Cardiac muscle cell (in vitro differentiated cells and primary cell): ENCODE data around the gene ACE. TPM values are rescaled to one million over a fixed set of nuclear protein-coding genes. Genes with fewer than 3 reads are reported as not detected.

ENCODE experiments used
- DNase-seq, 2 donors: peaks; one replicate each; pipeline versions ENCODE4 v3.0.0 to v3.0.0-alpha.2; 2010 to 2017; ENCODE audit warnings: low read depth in 1 of 2, low spot score in 1 of 2
- H3K27ac ChIP-seq: fragments of 200-600 bp; sonication (generic); 2 replicates; pipeline ENCODE4 v1.5.1; 2016
- H3K27me3 ChIP-seq: fragments of 200-600 bp; sonication (generic); 2 replicates; pipeline ENCODE4 v1.6.0; 2016; ENCODE audit warnings: control low read depth
- H3K36me3 ChIP-seq: fragments of 200-600 bp; sonication (generic); 2 replicates; pipeline ENCODE4 v1.5.1; 2016; ENCODE audit warnings: control low read depth
- H3K4me1 ChIP-seq: fragments of 200-600 bp; sonication (generic); 2 replicates; pipeline ENCODE4 v1.8.1; 2017; ENCODE audit warnings: low read depth, mild to moderate bottlenecking, mixed run types
- H3K4me3 ChIP-seq: fragments of 200-600 bp; sonication (generic); 2 replicates; pipeline ENCODE4 v1.5.1; 2016; ENCODE audit warnings: mild to moderate bottlenecking
- H3K9me3 ChIP-seq: fragments of 200-600 bp; sonication (generic); 2 replicates; pipeline ENCODE4 v1.5.1; 2017; ENCODE audit warnings: low read depth, mild to moderate bottlenecking, control low read depth
- CTCF ChIP-seq: IDR thresholded peaks from 2 replicates; pipeline ENCODE4 v1.5.1; 2012; ENCODE audit warnings: low read depth, mild to moderate bottlenecking, low read length
- polyA plus RNA-seq: library from polyadenylated mRNA; unstranded; fragments of >200 nt; fragmentation: Nextera tagmentation; extraction: Ambion mirVana; gene quantifications from 2 replicates; pipeline ENCODE4 v1.2.1, GENCODE V29; 2016
- total RNA-seq: library from RNA; depleted of rRNA; stranded (reverse); fragments of >200 nt; gene quantifications from 2 replicates; pipeline ENCODE4 v1.2.3, GENCODE V29; 2016

ACE gene
- total and polyA plus RNA-seq, 2 experiments from 2014 or later, result 1.8 to 3.2 TPM

DNA sequence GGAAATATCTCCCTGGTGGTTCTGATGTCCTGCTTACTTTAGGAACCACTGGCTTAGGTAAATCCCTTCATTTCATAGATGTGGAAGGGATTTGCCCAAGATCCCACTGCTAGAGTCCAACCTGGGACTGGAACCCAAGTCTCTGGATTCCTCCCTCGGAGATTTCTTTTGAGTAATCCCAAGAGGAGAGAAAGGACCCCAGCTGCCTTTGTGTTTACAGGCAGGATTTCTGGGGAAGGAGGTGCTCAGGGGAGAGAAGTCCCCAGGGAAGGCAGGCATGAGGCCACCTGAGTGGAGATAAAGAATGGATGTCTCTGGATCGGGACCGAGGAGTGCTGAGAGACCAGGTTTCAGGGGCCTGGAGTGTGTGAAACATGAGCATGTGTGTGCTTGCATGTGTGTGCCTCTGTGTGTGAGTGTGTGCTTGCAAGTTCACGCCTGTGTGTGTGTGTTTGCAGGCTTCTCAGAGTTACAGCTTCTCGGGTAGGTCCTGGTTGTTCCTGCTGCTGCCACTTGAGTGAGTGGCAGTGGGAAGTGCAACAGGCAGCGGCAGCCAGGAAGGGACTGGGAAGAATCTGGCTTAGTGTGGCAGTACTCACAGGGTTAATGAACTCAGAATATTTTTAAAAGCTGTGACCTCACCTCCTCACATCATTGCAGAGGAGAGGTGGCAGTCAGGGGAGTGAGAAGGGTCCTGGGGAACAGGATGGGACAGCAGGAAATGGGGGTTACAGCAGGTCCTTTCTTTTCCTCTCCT lies 48.5 kb downstream of the ACE start:
- Histone ChIP-seq H3K36me3 (no peaks in the 10 kb centered on the region), H3K27ac (no peak overlapping the region), H3K4me1 (no peaks in the 10 kb centered on the region), H3K9me3 (no peaks in the 10 kb centered on the region), H3K27me3 (peaks cover 12% of the 10 kb centered on the region), H3K4me3 (no peak overlapping the region)
- TF ChIP-seq CTCF, result no peak
- no peak for DNase-seq

DNA sequence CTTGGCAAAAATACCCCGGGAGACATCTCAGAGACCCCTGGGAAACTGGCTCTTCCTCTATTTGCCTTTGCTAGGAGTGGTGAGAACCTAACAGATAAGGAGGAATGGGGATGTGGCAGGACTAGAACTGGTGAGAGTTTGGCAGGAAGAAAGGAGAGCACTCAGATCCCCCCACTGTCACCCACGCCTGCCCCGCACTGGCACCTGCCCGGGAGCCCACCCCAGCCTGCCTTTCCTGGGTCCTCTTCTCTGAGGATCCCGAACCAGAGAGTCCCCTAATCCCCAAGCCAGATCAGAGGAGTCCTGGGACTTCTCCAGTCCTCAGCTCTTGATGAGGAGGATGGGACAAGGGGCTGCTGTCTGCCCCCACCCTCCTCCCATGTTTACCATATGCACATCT lies 50.0 kb downstream of the ACE start:
- Histone ChIP-seq H3K9me3 (no peaks in the 10 kb centered on the region), H3K4me1 (no peaks in the 10 kb centered on the region), H3K27ac (no peak overlapping the region), H3K36me3 (no peaks in the 10 kb centered on the region), H3K4me3 (no peak overlapping the region), H3K27me3 (peaks cover 8% of the 10 kb centered on the region)
- no peak for TF ChIP-seq CTCF
- no peak for DNase-seq

DNA sequence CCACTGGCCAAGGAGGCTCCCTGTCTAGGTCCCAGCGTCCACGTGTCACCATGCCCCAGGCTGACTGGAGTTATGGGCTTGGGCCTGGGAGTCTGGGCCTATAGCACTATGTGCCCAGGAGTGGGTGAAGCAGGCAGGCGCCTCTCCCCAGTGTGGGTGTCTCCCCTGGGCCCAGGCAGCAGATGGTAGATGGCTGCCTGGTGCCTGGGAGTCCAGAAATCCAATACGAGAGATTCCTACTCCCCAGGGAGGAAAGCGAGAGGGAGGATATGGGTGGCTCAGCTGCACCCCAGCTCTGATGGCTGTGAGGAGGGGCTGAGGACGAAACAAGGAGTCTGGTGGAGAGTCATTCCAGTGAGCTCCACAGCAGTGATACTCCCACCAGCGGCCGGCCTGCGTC lies 51.3 kb downstream of the ACE start:
- Histone ChIP-seq H3K27me3 (peaks cover 8% of the 10 kb centered on the region), H3K9me3 (no peaks in the 10 kb centered on the region), H3K27ac (no peak overlapping the region), H3K36me3 (no peaks in the 10 kb centered on the region), H3K4me1 (no peaks in the 10 kb centered on the region), H3K4me3 (no peak overlapping the region)
- no peak for TF ChIP-seq CTCF
- no peak for DNase-seq

GRCh38 chr17:63529711-63530556 lies 53.1 kb downstream of the ACE start:
- Histone ChIP-seq H3K9me3 (no peaks in the 10 kb centered on the region), H3K36me3 (no peaks in the 10 kb centered on the region), H3K4me1 (no peaks in the 10 kb centered on the region), H3K4me3 (no peak overlapping the region), H3K27me3 (no peaks in the 10 kb centered on the region), H3K27ac (no peak overlapping the region)
- no peak for TF ChIP-seq CTCF
- DNase-seq, result no peak

- H3K27ac ChIP-seq, result no peak overlapping the region
- DNase-seq, result no peak
- no peak overlapping the region for H3K4me3 ChIP-seq
- H3K36me3 ChIP-seq, result no peaks in the 10 kb centered on the region
- H3K9me3 ChIP-seq, result no peaks in the 10 kb centered on the region
- no peaks in the 10 kb centered on the region for H3K4me1 ChIP-seq
- no peak for TF ChIP-seq CTCF
- no peaks in the 10 kb centered on the region for H3K27me3 ChIP-seq
These were observed 53.7 kb downstream of the ACE start for GRCh38 chr17:63530557-63531021.
